Upper lobe of right lung (tissue), 1 donor: ENCODE results near the gene BAMBI. TPM values are rescaled to one million over a fixed set of nuclear protein-coding genes. Genes with fewer than 3 reads are reported as not detected.

Source experiments
- ATAC-seq: fragments of 200-7000 bp; cut with Tn5 transposase; one replicate; pipeline ENCODE4 v1.9.1; 2020; ENCODE audit warnings: mild to moderate bottlenecking, moderate library complexity
- DNase-seq: peaks from one replicate; pipeline ENCODE4 v3.0.0-alpha.2; 2020
- H3K27ac ChIP-seq: fragments of 200-600 bp; one replicate; pipeline ENCODE4 v1.8.0; 2022
- H3K27me3 ChIP-seq: fragments of 200-600 bp; one replicate; pipeline ENCODE4 v1.8.0; 2022; ENCODE audit warnings: mild to moderate bottlenecking
- H3K36me3 ChIP-seq: fragments of 200-600 bp; one replicate; pipeline ENCODE4 v1.8.0; 2022
- H3K4me1 ChIP-seq: fragments of 200-600 bp; one replicate; pipeline ENCODE4 v1.8.0; 2022
- H3K4me3 ChIP-seq: fragments of 200-600 bp; one replicate; pipeline ENCODE4 v1.8.0; 2022; ENCODE audit warnings: mild to moderate bottlenecking
- H3K9me3 ChIP-seq: fragments of 200-600 bp; one replicate; pipeline ENCODE4 v1.8.0; 2022
- intact Hi-C: fragments of 100-400 bp; cut with DNase I; formaldehyde crosslinking; loops from one replicate; pipeline ENCODE4 v1.11.0; 2022
- total RNA-seq: library from RNA; stranded (reverse); fragmentation: NEBNext Ultra II Directional; extraction: Animal tissue kit (Norgen Biotek cat#: 25700); gene quantifications from one replicate; pipeline ENCODE4 v1.2.1, GENCODE V29; 2021
- TF ChIP-seq, protein P1 (sequence below): fragments of 200-600 bp; IDR thresholded peaks from one replicate; pipeline ENCODE4 v1.8.0; 2022; ENCODE audit warnings: antibody characterized with exemption
- donor health status: DM: no; HTN: yes; CAD: no; lungs with severe emphysema.

The BAMBI gene
- total RNA-seq, 1 donor from 2014 or later = 12.9 TPM

DNA sequence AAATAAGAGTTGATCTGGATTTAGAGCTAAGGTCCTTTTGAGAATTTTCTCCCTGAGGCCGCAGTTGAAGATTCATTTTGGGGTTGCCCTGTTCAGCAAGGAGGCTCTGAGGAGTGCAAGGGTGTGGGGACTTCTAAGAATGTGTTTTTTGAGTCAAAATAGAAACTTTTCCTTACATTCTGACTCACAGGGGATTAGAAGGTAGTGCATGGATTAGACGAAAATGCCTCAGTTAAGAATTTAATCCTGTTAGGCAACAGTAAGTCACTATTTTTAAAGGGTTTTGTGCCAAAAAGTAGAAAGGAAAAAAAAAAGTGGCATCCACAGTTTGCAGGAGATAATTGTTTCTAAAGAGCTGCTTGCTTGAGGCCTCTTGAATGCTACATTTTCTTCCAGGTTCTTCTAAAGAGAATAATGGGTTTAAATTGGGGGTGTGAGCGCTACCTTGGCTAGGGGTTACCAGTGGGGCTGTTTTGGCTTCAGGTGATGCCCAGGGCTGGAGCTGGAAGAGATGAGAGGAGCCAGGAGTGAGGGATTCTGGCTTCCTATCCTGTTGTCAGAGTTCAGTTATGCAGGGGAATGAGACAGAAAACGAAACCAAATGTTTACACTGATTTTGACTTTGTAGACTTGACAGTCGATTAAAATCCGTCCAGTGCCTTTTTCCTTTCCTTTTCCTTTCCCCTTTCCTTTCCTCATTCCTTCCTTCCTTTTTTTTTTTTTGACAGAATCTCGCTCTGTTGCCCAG lies 52.9 kb downstream of the BAMBI start:
- no peak for ATAC-seq
- no peaks in the 10 kb centered on the region for H3K27me3 ChIP-seq
- H3K4me3 ChIP-seq = no peak overlapping the region
- TF ChIP-seq, protein P1, sequence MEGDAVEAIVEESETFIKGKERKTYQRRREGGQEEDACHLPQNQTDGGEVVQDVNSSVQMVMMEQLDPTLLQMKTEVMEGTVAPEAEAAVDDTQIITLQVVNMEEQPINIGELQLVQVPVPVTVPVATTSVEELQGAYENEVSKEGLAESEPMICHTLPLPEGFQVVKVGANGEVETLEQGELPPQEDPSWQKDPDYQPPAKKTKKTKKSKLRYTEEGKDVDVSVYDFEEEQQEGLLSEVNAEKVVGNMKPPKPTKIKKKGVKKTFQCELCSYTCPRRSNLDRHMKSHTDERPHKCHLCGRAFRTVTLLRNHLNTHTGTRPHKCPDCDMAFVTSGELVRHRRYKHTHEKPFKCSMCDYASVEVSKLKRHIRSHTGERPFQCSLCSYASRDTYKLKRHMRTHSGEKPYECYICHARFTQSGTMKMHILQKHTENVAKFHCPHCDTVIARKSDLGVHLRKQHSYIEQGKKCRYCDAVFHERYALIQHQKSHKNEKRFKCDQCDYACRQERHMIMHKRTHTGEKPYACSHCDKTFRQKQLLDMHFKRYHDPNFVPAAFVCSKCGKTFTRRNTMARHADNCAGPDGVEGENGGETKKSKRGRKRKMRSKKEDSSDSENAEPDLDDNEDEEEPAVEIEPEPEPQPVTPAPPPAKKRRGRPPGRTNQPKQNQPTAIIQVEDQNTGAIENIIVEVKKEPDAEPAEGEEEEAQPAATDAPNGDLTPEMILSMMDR = no peak
- H3K9me3 ChIP-seq = no peaks in the 10 kb centered on the region
- intact Hi-C loops = no loop called here
- H3K27ac ChIP-seq = peak overlapping the region; percentile 3
- DNase-seq = no peak
- no peaks in the 10 kb centered on the region for H3K36me3 ChIP-seq
- H3K4me1 ChIP-seq = no peaks in the 10 kb centered on the region

DNA sequence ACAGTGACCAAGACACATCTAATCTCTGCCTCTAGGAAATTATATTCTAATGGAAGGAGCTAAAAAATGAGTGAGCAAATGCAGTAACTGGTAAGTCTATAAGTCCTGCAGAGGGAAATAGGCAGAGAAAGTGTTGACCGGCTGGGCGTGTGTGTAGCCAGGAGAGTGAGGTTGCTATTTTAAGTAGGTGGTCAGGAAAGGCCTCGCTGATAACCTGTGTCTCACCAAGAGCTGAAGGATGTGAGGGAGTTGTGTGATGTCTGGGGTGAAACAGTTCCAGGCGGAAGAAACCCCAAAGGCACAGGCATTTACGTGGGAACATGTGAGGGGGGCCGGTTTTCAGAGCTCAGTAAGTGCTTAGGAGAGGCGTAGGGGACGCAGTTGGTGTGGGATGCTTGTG lies 54.8 kb downstream of the BAMBI start:
- intact Hi-C loops = no loop called here
- DNase-seq = no peak

More for the DNA sequence above, 54.8 kb downstream of the BAMBI start:
- Histone ChIP-seq H3K9me3 (no peaks in the 10 kb centered on the region), H3K27ac (no peak overlapping the region), H3K27me3 (no peaks in the 10 kb centered on the region), H3K4me1 (no peaks in the 10 kb centered on the region), H3K4me3 (no peak overlapping the region), H3K36me3 (no peaks in the 10 kb centered on the region)
- no peak for ATAC-seq
- TF ChIP-seq, protein P1 = no peak

Other genes starting within 250 kb of the BAMBI start
- gene WAC, start 144.4 kb upstream of the BAMBI start, total RNA-seq = 122 TPM